Thoracic aorta (tissue), 2 donors: ENCODE results near the gene HPS4. TPM values are rescaled to one million over a fixed set of nuclear protein-coding genes. Genes with fewer than 3 reads are reported as not detected.

ENCODE experiments used
- ATAC-seq: fragments of 150-250 bp; one replicate; pipeline ENCODE4 v1.8.0; 2017; ENCODE audit warnings: low read depth; ENCODE audit not compliant: insufficient number of reproducible peaks, low FRiP score
- DNase-seq: peaks from one replicate; pipeline ENCODE4 v3.0.0-alpha.2; 2020; ENCODE audit warnings: low spot score
- H3K27ac ChIP-seq, 2 donors: fragments of 200-600 bp; sonication (generic); 1 replicate in 1 of 2; 2 replicates in 1 of 2; pipeline ENCODE4 v1.5.1; 2016; ENCODE audit warnings: mild to moderate bottlenecking in 2 of 2, moderate library complexity in 2 of 2
- H3K27me3 ChIP-seq: fragments of 200-600 bp; sonication (generic); replicated peaks from 2 replicates; pipeline ENCODE4 v1.6.0; 2016; ENCODE audit warnings: mild to moderate bottlenecking; ENCODE audit not compliant: insufficient read depth
- H3K36me3 ChIP-seq: fragments of 200-600 bp; sonication (generic); one replicate; pipeline ENCODE4 v1.5.1; 2016
- H3K4me1 ChIP-seq, 2 donors: fragments of 200-600 bp; sonication (generic); 1 replicate in 1 of 2; 2 replicates in 1 of 2; pipeline versions ENCODE4 v1.5.1 to v1.6.0; 2016; ENCODE audit warnings: low read depth in 2 of 2, mild to moderate bottlenecking in 1 of 2; ENCODE audit not compliant: control insufficient read depth in 1 of 2
- H3K4me3 ChIP-seq: fragments of 200-600 bp; sonication (generic); 2 replicates; pipeline ENCODE4 v1.5.1; 2016; ENCODE audit warnings: mild to moderate bottlenecking
- H3K9me3 ChIP-seq: fragments of 200-600 bp; sonication (generic); 2 replicates; pipeline ENCODE4 v1.5.1; 2016
- CTCF ChIP-seq: fragments of 200-600 bp; sonication (generic); IDR thresholded peaks from one replicate; pipeline ENCODE4 v1.5.1; 2019; ENCODE audit warnings: antibody characterized with exemption
- total RNA-seq, 2 donors: library from RNA; depleted of rRNA; stranded (reverse); fragments of >200 nt; gene quantifications; one replicate each; pipeline versions ENCODE4 v1.1.0 to v1.2.3, GENCODE V29; 2016

Gene HPS4
- total RNA-seq, 2 donors from 2014 or later, result 26.5 to 27.8 TPM

- Histone ChIP-seq H3K4me3 (no peak overlapping the region), H3K27ac (no peak overlapping the region), H3K27me3 (no peaks in the 10 kb centered on the region), H3K9me3 (no peaks in the 10 kb centered on the region), H3K4me1 (no peaks in the 10 kb centered on the region), H3K36me3 (no peaks in the 10 kb centered on the region)
- ATAC-seq, result no peak
- DNase-seq, result no peak
- TF ChIP-seq CTCF, result no peak
Observed at GRCh38 chr22:26436903-26437515, 46.6 kb downstream of the HPS4 start.

GRCh38 chr22:26435327-26436093 lies 48.1 kb downstream of the HPS4 start:
- no peaks in the 10 kb centered on the region for H3K4me1 ChIP-seq
- no peak for ATAC-seq
- no peaks in the 10 kb centered on the region for H3K36me3 ChIP-seq

GRCh38 chr22:26433805-26434204 lies 49.8 kb downstream of the HPS4 start:
- Histone ChIP-seq H3K4me3 (no peak overlapping the region), H3K4me1 (peaks cover 0 to 6% of the 10 kb centered on the region in 2 donors), H3K36me3 (no peaks in the 10 kb centered on the region), H3K27ac (no peak overlapping the region), H3K9me3 (no peaks in the 10 kb centered on the region), H3K27me3 (no peaks in the 10 kb centered on the region)
- TF ChIP-seq CTCF, result no peak
- ATAC-seq (no peak), DNase-seq (no peak)

More at GRCh38 chr22:26435327-26436093, 48.1 kb downstream of the HPS4 start:
- Histone ChIP-seq H3K9me3 (no peaks in the 10 kb centered on the region), H3K27ac (no peak overlapping the region), H3K4me3 (no peak overlapping the region), H3K27me3 (no peaks in the 10 kb centered on the region)
- TF ChIP-seq CTCF, result no peak
- DNase-seq, result no peak

- Histone ChIP-seq H3K9me3 (no peaks in the 10 kb centered on the region), H3K4me1 (peaks cover 0 to 11% of the 10 kb centered on the region in 2 donors), H3K36me3 (no peaks in the 10 kb centered on the region), H3K27me3 (no peaks in the 10 kb centered on the region), H3K27ac (no peak overlapping the region), H3K4me3 (no peak overlapping the region)
- ATAC-seq, result no peak
- TF ChIP-seq CTCF, result no peak
- DNase-seq, result no peak
Observed at GRCh38 chr22:26432619-26433311, 50.8 kb downstream of the HPS4 start.
